ENCODE data around the gene SI.
"Not testable (repeated sequence)": the region's sequence is repeated elsewhere in the genome, so short reads cannot be mapped to it uniquely, and the experiment has no call there.

The SI gene

GRCh38 chr3:165070682-165071081 is 7.6 kb downstream of the SI start:
- H3K4me3 ChIP-seq (ENCODE audit: low read depth, low read length) = no peak overlapping the region
- TF ChIP-seq CTCF (IDR thresholded peaks at IDR 0.05; ENCODE audit: low read depth, low read length, missing control alignments) = no peak
- no peak for DNase-seq (ENCODE audit: low read depth)
- in situ Hi-C loops (cut with HindIII; ENCODE audit: low sequenced_read_pairs) = no loop called here

GRCh38 chr3:165056510-165056909 is 21.8 kb downstream of the SI start:
- no peak for DNase-seq (ENCODE audit: low read depth)
- TF ChIP-seq CTCF (IDR thresholded peaks at IDR 0.05; ENCODE audit: low read depth, low read length, missing control alignments) = no peak
- H3K4me3 ChIP-seq (ENCODE audit: low read depth, low read length) = no peak overlapping the region
- in situ Hi-C loops (cut with HindIII; ENCODE audit: low sequenced_read_pairs) = no loop called here

GRCh38 chr3:165040186-165040585 is 38.1 kb downstream of the SI start:
- no peak for DNase-seq (ENCODE audit: low read depth)
- TF ChIP-seq CTCF (IDR thresholded peaks at IDR 0.05; ENCODE audit: low read depth, low read length, missing control alignments) = no peak
- no peak overlapping the region for H3K4me3 ChIP-seq (ENCODE audit: low read depth, low read length)
- in situ Hi-C loops (cut with HindIII; ENCODE audit: low sequenced_read_pairs) = no loop called here

- no peak for TF ChIP-seq CTCF (IDR thresholded peaks at IDR 0.05; ENCODE audit: low read depth, low read length, missing control alignments)
- in situ Hi-C loops (cut with HindIII; ENCODE audit: low sequenced_read_pairs) = no loop called here
- DNase-seq (ENCODE audit: low read depth) = no peak
- H3K4me3 ChIP-seq (ENCODE audit: low read depth, low read length) = no peak overlapping the region
Measured at GRCh38 chr3:165011557-165011956, 66.7 kb downstream of the SI start.

- DNase-seq (ENCODE audit: low read depth) = no peak
- in situ Hi-C loops (cut with HindIII; ENCODE audit: low sequenced_read_pairs) = no loop called here
- no peak overlapping the region for H3K4me3 ChIP-seq (ENCODE audit: low read depth, low read length)
- no peak for TF ChIP-seq CTCF (IDR thresholded peaks at IDR 0.05; ENCODE audit: low read depth, low read length, missing control alignments)
Measured at GRCh38 chr3:164984947-164985346, 93.3 kb downstream of the SI start.

- no peak for TF ChIP-seq CTCF (IDR thresholded peaks at IDR 0.05; ENCODE audit: low read depth, low read length, missing control alignments)
- no peak overlapping the region for H3K4me3 ChIP-seq (ENCODE audit: low read depth, low read length)
- no peak for DNase-seq (ENCODE audit: low read depth)
- in situ Hi-C loops (cut with HindIII; ENCODE audit: low sequenced_read_pairs) = no loop called here
Measured at GRCh38 chr3:164962610-164963009, 115.7 kb downstream of the SI start.

GRCh38 chr3:164952966-164953365 is 125.3 kb downstream of the SI start:
- DNase-seq (ENCODE audit: low read depth) = no peak
- no peak overlapping the region for H3K4me3 ChIP-seq (ENCODE audit: low read depth, low read length)
- in situ Hi-C loops (cut with HindIII; ENCODE audit: low sequenced_read_pairs) = no loop called here
- no peak for TF ChIP-seq CTCF (IDR thresholded peaks at IDR 0.05; ENCODE audit: low read depth, low read length, missing control alignments)

- DNase-seq (ENCODE audit: low read depth); H3K4me3 ChIP-seq (ENCODE audit: low read depth, low read length); in situ Hi-C loops (cut with HindIII; ENCODE audit: low sequenced_read_pairs): not testable (repeated sequence)
Measured at GRCh38 chr3:164951403-164951802, 126.9 kb downstream of the SI start.
